Measurements from ENCODE around the gene MEN1. TPM values are rescaled to one million over a fixed set of nuclear protein-coding genes. Genes with fewer than 3 reads are reported as not detected.

Gene MEN1
- total and polyA plus RNA-seq, 9 of the 15 experiments (the other 6 are each of a cell fraction or from before 2014, with no cell fraction given): 3.4 to 57.2 (median 19.3) TPM

DNA sequence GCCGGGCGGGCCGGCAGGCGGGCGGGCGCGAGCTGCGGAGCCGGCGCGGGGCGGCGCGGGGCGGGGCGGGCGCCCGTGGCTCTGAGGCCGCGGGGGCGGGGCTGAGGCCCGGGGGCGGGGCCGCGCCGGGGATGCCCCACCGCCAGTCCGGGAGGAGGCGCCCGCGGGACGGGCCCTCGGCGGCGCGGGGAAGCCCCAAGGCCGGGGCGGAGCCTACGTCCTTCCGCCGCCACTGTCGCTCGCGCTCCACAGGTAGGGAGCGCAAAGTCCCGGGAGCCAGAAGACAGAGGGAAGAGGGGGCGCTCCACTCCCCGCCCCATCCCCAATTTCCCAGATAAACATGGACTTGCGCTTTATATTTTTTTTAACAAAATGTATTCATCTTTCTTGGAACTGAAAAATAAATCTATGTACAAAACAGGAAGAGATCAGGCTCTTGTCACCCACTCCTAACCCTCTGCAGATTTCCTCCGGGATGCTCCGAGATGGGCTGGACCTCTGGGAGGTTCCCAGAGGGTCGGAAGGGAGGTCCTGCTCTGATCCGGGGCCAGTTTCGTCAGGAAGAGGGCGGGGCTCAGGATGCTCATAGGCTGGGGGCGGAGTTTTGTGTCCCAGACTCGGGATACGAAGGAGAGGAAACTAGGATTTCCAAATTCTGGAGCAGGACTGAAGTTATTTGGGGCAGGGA, 7.0 kb downstream of the MEN1 start, which contains the start of gene MAP4K2 (continued):
- TF ChIP-seq, protein P1, sequence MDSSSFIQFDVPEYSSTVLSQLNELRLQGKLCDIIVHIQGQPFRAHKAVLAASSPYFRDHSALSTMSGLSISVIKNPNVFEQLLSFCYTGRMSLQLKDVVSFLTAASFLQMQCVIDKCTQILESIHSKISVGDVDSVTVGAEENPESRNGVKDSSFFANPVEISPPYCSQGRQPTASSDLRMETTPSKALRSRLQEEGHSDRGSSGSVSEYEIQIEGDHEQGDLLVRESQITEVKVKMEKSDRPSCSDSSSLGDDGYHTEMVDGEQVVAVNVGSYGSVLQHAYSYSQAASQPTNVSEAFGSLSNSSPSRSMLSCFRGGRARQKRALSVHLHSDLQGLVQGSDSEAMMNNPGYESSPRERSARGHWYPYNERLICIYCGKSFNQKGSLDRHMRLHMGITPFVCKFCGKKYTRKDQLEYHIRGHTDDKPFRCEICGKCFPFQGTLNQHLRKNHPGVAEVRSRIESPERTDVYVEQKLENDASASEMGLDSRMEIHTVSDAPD (CRISPR knock-in tag; IDR thresholded peaks at IDR 0.05): no peak
- TF ChIP-seq, protein P2, sequence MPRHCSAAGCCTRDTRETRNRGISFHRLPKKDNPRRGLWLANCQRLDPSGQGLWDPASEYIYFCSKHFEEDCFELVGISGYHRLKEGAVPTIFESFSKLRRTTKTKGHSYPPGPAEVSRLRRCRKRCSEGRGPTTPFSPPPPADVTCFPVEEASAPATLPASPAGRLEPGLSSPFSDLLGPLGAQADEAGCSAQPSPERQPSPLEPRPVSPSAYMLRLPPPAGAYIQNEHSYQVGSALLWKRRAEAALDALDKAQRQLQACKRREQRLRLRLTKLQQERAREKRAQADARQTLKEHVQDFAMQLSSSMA (CRISPR knock-in tag; IDR thresholded peaks at IDR 0.05): 0 out of 2 replicates have a peak, but pooled peaks have one; percentile 21
- TF ChIP-seq, protein P3, sequence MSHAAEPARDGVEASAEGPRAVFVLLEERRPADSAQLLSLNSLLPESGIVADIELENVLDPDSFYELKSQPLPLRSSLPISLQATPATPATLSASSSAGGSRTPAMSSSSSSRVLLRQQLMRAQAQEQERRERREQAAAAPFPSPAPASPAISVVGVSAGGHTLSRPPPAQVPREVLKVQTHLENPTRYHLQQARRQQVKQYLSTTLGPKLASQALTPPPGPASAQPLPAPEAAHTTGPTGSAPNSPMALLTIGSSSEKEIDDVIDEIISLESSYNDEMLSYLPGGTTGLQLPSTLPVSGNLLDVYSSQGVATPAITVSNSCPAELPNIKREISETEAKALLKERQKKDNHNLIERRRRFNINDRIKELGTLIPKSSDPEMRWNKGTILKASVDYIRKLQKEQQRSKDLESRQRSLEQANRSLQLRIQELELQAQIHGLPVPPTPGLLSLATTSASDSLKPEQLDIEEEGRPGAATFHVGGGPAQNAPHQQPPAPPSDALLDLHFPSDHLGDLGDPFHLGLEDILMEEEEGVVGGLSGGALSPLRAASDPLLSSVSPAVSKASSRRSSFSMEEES (CRISPR knock-in tag; IDR thresholded peaks at IDR 0.05): no peak
- no peak for TF ChIP-seq GTF2E2 (tag; IDR thresholded peaks at IDR 0.05)
- TF ChIP-seq, protein P4, sequence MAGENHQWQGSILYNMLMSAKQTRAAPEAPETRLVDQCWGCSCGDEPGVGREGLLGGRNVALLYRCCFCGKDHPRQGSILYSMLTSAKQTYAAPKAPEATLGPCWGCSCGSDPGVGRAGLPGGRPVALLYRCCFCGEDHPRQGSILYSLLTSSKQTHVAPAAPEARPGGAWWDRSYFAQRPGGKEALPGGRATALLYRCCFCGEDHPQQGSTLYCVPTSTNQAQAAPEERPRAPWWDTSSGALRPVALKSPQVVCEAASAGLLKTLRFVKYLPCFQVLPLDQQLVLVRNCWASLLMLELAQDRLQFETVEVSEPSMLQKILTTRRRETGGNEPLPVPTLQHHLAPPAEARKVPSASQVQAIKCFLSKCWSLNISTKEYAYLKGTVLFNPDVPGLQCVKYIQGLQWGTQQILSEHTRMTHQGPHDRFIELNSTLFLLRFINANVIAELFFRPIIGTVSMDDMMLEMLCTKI (IDR thresholded peaks at IDR 0.05; ENCODE audit: partially characterized antibody): no peak
- no peak for TF ChIP-seq MAFF (IDR thresholded peaks at IDR 0.05; ENCODE audit: low read length)
- TF ChIP-seq, protein P5, sequence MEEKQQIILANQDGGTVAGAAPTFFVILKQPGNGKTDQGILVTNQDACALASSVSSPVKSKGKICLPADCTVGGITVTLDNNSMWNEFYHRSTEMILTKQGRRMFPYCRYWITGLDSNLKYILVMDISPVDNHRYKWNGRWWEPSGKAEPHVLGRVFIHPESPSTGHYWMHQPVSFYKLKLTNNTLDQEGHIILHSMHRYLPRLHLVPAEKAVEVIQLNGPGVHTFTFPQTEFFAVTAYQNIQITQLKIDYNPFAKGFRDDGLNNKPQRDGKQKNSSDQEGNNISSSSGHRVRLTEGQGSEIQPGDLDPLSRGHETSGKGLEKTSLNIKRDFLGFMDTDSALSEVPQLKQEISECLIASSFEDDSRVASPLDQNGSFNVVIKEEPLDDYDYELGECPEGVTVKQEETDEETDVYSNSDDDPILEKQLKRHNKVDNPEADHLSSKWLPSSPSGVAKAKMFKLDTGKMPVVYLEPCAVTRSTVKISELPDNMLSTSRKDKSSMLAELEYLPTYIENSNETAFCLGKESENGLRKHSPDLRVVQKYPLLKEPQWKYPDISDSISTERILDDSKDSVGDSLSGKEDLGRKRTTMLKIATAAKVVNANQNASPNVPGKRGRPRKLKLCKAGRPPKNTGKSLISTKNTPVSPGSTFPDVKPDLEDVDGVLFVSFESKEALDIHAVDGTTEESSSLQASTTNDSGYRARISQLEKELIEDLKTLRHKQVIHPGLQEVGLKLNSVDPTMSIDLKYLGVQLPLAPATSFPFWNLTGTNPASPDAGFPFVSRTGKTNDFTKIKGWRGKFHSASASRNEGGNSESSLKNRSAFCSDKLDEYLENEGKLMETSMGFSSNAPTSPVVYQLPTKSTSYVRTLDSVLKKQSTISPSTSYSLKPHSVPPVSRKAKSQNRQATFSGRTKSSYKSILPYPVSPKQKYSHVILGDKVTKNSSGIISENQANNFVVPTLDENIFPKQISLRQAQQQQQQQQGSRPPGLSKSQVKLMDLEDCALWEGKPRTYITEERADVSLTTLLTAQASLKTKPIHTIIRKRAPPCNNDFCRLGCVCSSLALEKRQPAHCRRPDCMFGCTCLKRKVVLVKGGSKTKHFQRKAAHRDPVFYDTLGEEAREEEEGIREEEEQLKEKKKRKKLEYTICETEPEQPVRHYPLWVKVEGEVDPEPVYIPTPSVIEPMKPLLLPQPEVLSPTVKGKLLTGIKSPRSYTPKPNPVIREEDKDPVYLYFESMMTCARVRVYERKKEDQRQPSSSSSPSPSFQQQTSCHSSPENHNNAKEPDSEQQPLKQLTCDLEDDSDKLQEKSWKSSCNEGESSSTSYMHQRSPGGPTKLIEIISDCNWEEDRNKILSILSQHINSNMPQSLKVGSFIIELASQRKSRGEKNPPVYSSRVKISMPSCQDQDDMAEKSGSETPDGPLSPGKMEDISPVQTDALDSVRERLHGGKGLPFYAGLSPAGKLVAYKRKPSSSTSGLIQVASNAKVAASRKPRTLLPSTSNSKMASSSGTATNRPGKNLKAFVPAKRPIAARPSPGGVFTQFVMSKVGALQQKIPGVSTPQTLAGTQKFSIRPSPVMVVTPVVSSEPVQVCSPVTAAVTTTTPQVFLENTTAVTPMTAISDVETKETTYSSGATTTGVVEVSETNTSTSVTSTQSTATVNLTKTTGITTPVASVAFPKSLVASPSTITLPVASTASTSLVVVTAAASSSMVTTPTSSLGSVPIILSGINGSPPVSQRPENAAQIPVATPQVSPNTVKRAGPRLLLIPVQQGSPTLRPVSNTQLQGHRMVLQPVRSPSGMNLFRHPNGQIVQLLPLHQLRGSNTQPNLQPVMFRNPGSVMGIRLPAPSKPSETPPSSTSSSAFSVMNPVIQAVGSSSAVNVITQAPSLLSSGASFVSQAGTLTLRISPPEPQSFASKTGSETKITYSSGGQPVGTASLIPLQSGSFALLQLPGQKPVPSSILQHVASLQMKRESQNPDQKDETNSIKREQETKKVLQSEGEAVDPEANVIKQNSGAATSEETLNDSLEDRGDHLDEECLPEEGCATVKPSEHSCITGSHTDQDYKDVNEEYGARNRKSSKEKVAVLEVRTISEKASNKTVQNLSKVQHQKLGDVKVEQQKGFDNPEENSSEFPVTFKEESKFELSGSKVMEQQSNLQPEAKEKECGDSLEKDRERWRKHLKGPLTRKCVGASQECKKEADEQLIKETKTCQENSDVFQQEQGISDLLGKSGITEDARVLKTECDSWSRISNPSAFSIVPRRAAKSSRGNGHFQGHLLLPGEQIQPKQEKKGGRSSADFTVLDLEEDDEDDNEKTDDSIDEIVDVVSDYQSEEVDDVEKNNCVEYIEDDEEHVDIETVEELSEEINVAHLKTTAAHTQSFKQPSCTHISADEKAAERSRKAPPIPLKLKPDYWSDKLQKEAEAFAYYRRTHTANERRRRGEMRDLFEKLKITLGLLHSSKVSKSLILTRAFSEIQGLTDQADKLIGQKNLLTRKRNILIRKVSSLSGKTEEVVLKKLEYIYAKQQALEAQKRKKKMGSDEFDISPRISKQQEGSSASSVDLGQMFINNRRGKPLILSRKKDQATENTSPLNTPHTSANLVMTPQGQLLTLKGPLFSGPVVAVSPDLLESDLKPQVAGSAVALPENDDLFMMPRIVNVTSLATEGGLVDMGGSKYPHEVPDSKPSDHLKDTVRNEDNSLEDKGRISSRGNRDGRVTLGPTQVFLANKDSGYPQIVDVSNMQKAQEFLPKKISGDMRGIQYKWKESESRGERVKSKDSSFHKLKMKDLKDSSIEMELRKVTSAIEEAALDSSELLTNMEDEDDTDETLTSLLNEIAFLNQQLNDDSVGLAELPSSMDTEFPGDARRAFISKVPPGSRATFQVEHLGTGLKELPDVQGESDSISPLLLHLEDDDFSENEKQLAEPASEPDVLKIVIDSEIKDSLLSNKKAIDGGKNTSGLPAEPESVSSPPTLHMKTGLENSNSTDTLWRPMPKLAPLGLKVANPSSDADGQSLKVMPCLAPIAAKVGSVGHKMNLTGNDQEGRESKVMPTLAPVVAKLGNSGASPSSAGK (IDR thresholded peaks at IDR 0.05): no peak
- TF ChIP-seq, protein P6, sequence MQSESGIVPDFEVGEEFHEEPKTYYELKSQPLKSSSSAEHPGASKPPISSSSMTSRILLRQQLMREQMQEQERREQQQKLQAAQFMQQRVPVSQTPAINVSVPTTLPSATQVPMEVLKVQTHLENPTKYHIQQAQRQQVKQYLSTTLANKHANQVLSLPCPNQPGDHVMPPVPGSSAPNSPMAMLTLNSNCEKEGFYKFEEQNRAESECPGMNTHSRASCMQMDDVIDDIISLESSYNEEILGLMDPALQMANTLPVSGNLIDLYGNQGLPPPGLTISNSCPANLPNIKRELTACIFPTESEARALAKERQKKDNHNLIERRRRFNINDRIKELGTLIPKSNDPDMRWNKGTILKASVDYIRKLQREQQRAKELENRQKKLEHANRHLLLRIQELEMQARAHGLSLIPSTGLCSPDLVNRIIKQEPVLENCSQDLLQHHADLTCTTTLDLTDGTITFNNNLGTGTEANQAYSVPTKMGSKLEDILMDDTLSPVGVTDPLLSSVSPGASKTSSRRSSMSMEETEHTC (IDR thresholded peaks at IDR 0.05): no peak
